Measurements from ENCODE around the gene TSPAN5.

TSPAN5 gene

GRCh38 chr4:98470831-98471230 lies 187.6 kb downstream of the TSPAN5 start:
- ATAC-seq, result no peak
- TF ChIP-seq CREB5 (CRISPR knock-in tag; IDR thresholded peaks at IDR 0.05; ENCODE audit: low read depth) (no peak), TSHZ2 (CRISPR knock-in tag; IDR thresholded peaks at IDR 0.05) (no peak), ZFP30 (CRISPR knock-in tag; IDR thresholded peaks at IDR 0.05) (no peak), CSDC2 (CRISPR knock-in tag; IDR thresholded peaks at IDR 0.05) (no peak), ZFP3 (CRISPR knock-in tag; IDR thresholded peaks at IDR 0.05) (no peak), ARNTL (CRISPR knock-in tag; IDR thresholded peaks at IDR 0.05; ENCODE audit: borderline replicate concordance, low read depth) (no peak), BACH2 (CRISPR knock-in tag; IDR thresholded peaks at IDR 0.05; ENCODE audit: borderline replicate concordance) (no peak), ZNF70 (CRISPR knock-in tag; IDR thresholded peaks at IDR 0.05) (no peak), SNAI2 (CRISPR knock-in tag; IDR thresholded peaks at IDR 0.05) (no peak), TOX (CRISPR knock-in tag; IDR thresholded peaks at IDR 0.05; ENCODE audit: borderline replicate concordance) (no peak), GLIS3 (CRISPR knock-in tag; IDR thresholded peaks at IDR 0.05) (no peak), OSR1 (CRISPR knock-in tag; IDR thresholded peaks at IDR 0.05) (no peak), PPARA (CRISPR knock-in tag; IDR thresholded peaks at IDR 0.05; ENCODE audit: borderline replicate concordance) (no peak)

GRCh38 chr4:98470366-98470765 lies 188.0 kb downstream of the TSPAN5 start:
- TF ChIP-seq CSDC2 (CRISPR knock-in tag; IDR thresholded peaks at IDR 0.05), result no peak
- no peak for TF ChIP-seq TOX (CRISPR knock-in tag; IDR thresholded peaks at IDR 0.05; ENCODE audit: borderline replicate concordance)
- no peak for TF ChIP-seq TCF4 (CRISPR knock-in tag; IDR thresholded peaks at IDR 0.05; ENCODE audit: borderline replicate concordance)
- TF ChIP-seq ZNF8 (CRISPR knock-in tag; IDR thresholded peaks at IDR 0.05), result no peak
- TF ChIP-seq OSR1 (CRISPR knock-in tag; IDR thresholded peaks at IDR 0.05), result no peak
- TF ChIP-seq GLIS3 (CRISPR knock-in tag; IDR thresholded peaks at IDR 0.05), result no peak
- TF ChIP-seq ZFP3 (CRISPR knock-in tag; IDR thresholded peaks at IDR 0.05), result no peak
- TF ChIP-seq ARNTL (CRISPR knock-in tag; IDR thresholded peaks at IDR 0.05; ENCODE audit: borderline replicate concordance, low read depth), result no peak
- no peak for TF ChIP-seq ZC3H10 (CRISPR knock-in tag; IDR thresholded peaks at IDR 0.05)
- ATAC-seq, result no peak

GRCh38 chr4:98469771-98470170 lies 188.6 kb downstream of the TSPAN5 start:
- ATAC-seq, result no peak
- TF ChIP-seq CSRNP3 (CRISPR knock-in tag; IDR thresholded peaks at IDR 0.05) (no peak), TOX (CRISPR knock-in tag; IDR thresholded peaks at IDR 0.05; ENCODE audit: borderline replicate concordance) (no peak), ISL1 (CRISPR knock-in tag; IDR thresholded peaks at IDR 0.05) (no peak)

GRCh38 chr4:98468709-98469108 lies 189.7 kb downstream of the TSPAN5 start:
- no peak for TF ChIP-seq ZNF8 (CRISPR knock-in tag; IDR thresholded peaks at IDR 0.05)
- no peak for TF ChIP-seq TSHZ2 (CRISPR knock-in tag; IDR thresholded peaks at IDR 0.05)
- TF ChIP-seq ZNF70 (CRISPR knock-in tag; IDR thresholded peaks at IDR 0.05), result no peak
- TF ChIP-seq OSR1 (CRISPR knock-in tag; IDR thresholded peaks at IDR 0.05), result no peak
- no peak for TF ChIP-seq ZC3H10 (CRISPR knock-in tag; IDR thresholded peaks at IDR 0.05)
- no peak for TF ChIP-seq ZNF565 (CRISPR knock-in tag; conservative IDR thresholded peaks at IDR 0.05; ENCODE audit: low read depth)
- no peak for TF ChIP-seq ISL1 (CRISPR knock-in tag; IDR thresholded peaks at IDR 0.05)
- no peak for ATAC-seq

Data from SK-N-SH treated with all-trans-retinoic acid at 6 μM for 48 hours (cell line).